HG03378 (cell line): ENCODE measurements around the gene MCU.
"Not testable (repeated sequence)": the region's sequence is repeated elsewhere in the genome, so short reads cannot be mapped to it uniquely, and the experiment has no call there.

Experiments
- ATAC-seq: cut with Tn5 transposase; IDR thresholded peaks from one replicate; pipeline ENCODE4 v1.9.1; 2021; ENCODE audit warnings: mild to moderate bottlenecking, moderate library complexity; ENCODE audit not compliant: unreplicated experiment

MCU gene

DNA sequence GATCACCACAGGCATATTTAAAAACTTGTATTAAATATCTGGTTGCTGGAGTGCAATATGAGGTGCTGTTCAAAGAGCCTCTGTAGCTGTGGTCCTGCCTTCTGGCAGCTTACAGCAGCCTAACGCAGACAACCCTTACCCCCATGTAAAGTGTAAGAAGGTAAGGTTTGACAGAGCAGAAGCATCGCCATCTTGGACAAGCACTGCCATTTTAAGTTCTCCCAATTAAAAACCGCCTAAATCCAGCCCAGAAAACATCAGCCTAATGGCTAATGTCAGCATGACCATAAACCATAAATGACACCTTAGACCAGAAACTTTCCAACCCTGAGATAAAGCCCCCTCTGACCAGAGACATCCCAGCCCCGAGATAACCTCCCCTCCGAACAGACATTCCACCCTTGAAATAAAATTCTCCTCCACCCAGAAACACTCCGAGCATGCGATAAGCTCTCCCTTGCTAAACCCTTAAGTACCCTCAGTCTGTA, 196.3 kb downstream of the MCU start:
- no peak for ATAC-seq

DNA sequence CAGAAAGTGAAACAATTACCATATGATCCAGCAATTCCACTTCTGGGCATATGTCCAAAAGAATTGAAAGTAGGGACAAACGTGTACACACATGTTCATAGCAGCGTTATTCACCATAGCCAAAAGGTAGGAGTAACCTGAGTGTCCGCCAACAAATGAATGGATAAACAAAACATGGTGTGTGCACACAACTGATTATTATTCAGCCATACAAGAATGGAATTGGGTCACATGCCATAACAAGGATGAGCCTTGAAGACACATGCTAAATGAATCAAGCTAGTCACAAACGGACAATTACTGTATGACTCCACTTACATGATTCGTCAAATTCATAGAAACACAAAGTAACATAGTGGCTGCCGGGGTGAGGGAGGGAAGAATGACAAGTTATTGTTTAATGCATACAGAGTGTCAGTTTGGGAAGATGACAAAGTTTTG, 197.5 kb downstream of the MCU start:
- ATAC-seq = no peak

DNA sequence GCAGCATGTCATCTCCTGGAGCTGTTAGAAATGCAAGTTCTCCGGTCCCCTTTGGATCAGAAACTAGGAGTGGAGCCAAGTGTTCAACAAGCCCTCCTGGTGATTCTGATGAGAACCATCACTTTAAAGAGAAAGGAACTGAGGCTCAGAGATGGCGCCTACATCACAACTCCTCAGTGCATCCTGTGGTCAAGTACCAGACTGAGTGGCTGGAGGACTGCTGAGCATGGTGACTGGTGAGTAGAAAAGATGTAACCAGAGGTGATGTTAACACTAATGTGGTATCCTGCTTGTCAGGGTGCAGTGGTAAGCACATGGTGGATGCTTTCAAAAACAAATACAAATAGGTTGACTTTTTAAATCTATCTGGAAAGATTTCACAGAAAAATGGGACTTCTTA, 198.1 kb downstream of the MCU start:
- no peak for ATAC-seq

DNA sequence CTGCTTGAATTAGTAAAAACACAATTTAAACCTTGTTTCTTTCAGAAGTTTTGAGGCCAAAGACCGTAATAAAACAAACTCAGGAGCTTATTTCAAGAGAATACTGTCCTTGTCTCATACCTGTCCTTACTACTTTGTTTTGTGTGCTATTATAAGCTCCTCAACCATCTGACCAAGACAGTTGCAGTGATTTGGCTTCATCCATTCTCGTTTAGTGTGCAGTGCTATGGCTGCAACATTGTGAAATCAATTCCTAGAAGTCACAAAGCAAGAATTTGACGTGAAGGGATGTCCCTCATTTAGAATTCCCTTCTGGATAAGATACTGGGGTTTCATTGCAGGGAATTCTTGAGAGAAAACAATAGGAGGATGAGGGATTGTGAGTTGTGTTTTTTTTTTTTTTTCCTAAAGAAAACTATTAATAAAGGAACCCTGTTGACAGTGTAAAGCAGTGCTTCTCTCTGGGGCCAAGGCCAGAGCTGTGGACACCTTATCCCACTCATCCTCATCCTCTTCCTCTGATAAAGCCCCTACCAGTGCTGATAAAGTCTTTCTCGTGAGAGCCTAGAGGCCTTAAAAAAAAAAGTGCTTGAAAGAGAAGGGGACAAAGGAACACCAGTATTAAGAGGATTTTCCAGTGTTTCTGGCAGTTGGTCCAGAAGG, 201.3 kb downstream of the MCU start, which contains the start of gene OIT3:
Gene OIT3 (plus strand): TSS at position 604 of the 663 bp plus-strand sequence. CDS start 60 bp downstream, outside the sequence.
- ATAC-seq = no peak

DNA sequence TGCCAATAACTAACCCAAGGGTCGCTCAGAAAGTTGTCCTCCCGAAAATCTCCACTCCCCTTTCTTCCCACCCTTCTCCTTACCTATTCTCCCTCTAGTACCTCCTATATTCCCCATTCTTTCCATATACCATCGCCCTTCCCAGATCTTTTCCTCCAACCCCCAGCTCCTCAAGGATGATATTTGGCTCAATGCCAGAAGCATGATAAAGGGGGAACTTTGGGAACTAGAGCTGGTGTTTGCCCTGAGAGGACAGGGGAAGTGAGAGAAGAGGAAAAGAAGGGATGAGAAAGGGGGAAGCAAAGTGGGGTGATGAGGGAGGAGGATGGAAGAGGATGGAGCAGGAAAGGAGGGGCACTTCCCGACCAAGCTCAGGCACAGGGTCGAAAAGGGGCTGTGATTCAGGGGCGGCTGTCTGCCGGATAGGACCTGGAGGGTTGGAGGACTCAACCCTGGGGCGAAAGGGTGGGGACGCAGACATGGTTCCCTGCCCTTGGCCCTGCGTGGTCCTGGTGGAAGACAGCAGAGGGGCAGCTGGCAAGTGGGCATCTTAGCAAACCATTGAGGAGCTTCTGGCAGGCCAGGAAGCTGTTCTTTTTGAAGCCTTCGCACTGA, 203.4 kb downstream of the MCU start:
- ATAC-seq = no peak

DNA sequence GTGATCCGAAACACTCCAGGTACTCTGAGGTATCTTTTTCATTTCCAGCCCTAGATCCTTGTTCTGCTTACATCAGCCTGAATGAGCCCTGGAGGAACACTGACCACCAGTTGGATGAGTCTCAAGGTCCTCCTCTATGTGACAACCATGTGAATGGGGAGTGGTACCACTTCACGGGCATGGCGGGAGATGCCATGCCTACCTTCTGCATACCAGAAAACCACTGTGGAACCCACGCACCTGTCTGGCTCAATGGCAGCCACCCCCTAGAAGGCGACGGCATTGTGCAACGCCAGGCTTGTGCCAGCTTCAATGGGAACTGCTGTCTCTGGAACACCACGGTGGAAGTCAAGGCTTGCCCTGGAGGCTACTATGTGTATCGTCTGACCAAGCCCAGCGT, 206.7 kb downstream of the MCU start:
- no peak for ATAC-seq

DNA sequence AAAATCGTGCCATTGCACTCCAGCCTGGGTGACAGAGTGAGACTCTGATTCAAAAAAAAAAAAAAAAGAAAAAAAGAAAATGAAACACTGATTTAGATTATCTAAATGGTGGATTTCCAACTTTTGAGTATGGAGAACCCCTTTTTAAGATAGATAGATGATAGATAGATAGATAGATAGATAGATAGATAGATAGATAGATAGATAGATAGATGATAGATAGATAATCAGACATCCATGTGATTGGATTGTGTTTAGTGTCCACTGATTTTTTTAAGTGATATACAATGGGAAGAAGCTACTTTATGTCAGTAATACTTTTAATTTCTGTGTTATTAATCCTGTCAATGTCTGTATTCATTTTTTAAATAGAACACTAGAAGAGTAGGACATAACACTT, 207.6 kb downstream of the MCU start:
- no peak for ATAC-seq

DNA sequence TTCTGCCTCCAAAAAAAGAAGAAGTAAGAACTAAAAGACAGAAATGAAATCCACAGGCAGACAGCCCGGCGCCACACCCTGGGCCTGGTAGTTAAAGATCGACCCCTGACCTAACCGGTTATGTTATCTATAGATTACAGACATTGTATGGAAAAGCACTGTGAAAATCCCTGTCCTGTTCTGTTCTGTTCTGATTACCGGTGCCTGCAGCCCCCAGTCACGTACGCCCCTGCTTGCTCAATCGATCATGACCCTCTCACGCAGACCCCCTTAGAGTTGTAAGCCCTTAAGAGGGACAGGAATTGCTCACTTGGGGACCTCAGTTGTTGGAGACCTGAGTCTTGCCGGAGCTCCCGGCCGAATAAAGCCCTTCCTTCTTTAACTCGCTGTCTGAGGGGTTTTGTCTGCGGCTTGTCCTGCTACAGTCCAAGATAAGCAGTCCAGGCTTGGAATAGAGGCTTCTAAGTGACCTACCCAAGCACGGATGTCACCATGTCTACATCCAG, 212.1 kb downstream of the MCU start:
- ATAC-seq = not testable (repeated sequence)

DNA sequence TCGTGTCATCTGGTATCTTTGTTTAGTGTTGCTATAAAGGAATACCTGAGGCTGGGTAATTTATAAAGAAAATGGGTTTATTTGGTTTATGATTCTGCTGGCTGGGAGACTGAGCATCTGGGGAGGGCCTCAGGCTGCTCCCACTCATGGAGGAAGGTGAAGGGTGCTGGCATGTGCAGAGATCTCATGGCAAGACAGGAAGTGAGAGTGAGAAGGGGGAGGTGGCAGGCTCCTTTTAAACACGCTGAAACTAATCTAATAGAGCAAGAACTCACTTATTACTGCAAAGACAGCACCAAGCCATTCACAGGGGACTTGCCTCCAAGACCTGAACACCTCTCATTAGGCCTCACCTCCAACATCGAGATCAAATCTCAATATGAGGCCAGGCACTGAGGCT, 212.9 kb downstream of the MCU start:
- no peak for ATAC-seq

DNA sequence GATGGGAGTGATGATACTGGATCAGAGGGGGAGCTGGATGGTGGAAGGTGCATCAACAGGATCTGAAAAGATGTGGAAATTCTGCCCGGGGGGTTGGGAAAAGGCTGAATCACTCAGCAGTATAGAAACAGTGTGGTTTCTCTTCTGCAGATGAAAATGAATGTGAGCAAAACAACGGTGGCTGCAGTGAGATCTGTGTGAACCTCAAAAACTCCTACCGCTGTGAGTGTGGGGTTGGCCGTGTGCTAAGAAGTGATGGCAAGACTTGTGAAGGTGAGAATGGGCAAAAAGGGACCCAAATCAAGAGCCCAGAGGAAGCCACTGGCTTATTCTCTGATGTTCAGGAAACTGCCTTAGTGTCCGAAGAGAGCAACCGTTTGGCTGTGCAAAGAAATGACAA, 214.5 kb downstream of the MCU start:
- ATAC-seq = no peak

DNA sequence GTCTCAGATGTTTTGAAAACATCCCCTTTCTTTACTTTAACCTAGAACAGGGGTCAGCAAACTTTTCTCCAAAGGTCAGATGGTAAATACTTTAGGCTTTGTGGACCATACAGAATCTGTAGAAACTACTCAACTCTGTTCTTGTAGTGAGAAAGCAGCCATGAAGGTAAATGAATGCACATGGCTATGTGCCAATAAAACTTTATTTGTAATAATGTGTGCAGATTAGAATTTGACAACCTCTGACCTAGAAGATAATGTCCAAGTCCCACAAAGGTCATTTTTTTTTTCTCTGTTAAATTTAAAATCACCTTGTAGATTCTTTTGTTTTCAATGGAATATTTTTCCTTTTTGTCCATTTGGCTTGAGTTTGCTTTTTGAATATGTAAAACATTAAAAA, 218.8 kb downstream of the MCU start:
- ATAC-seq = no peak

DNA sequence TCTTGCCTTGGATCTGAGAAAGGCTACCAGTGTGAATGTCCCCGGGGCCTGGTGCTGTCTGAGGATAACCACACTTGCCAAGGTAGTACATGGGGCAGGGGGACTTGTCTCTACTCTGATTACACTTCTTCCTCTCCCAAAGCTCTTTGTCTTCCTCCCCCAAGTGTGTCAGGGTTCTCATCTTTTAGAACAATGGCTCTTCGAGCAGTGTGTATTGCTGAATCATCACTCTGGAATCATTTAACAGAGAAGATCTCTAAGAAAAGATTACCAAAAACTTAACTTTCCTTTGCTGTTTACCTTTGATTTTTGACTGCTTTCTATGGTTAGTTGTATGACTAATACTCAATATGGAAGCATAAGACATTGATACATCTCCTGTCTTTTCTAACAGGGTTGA, 219.8 kb downstream of the MCU start:
- ATAC-seq = no peak

DNA sequence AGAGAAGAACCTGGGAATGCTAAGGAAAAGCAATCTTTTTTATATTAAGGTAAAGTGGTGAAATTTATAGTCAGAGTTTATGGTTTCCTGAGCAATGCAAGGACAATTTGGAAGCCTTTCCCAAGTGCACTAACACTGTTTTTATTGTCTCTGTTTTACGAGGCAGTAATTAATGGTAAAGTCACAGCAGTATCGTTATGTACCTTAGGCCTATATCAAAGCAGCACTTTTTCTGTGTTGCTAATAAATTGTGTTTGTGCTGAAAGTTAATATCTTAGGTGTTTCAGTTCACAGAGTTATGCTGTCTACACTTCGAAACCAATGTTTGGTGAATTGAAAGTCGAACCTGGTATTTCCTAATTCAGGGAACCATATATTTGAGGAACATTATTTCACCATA, 220.8 kb downstream of the MCU start:
- ATAC-seq = no peak

DNA sequence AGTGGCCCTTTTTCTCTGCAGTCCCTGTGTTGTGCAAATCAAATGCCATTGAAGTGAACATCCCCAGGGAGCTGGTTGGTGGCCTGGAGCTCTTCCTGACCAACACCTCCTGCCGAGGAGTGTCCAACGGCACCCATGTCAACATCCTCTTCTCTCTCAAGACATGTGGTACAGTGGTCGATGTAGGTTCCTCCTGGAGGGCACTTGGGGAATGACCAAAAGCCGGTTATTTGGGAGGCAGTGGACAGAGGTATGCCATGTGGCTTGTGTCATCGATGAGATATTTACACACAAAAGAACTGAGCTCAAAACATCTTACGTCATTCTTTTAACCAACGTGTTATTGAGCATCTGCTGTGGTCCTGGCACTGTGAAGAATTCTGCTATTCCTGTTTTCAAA, 221.3 kb downstream of the MCU start:
- no peak for ATAC-seq

DNA sequence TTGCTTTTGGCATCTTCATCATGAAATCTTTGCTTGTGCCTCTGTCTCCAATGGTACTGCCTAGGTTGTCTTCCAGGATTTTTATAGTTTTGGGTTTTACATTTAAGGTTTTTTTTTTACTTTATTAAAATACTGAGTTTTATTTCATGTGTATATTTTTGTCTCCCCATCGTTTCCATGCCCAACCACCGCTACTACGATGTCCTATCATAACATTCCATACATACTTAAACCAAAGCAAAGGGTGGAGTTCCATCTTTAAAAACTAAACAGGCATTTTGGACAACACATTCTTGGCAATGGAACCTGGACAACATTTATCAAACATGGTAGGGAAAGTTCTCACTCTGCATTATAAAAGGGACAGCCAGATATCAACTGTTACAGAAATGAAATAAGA, 225.3 kb downstream of the MCU start:
- ATAC-seq = not testable (repeated sequence)

DNA sequence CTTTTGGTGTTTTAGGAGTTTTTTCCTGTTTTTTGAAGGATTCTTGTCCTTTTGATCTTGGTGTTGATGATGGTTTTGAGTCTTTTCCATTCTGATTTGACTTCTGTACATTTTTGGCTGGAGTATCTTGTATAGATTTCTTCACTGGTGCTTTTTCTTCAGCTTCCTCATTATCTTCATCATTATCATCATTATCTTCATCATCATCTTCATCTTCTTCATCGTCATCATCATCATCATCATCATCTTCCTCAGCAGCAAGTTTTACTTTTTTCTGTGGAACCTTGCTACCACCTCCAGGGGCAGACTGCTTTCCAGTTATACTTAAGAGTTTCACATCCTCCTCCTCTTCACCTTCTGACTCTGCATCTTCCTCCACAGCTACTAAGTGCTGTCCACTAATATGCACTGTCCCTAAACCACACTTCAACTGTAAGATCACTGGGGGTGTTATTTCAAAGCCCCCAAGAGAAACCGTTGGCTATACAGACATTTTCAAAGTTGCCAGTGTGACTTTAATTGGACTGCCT, 225.9 kb downstream of the MCU start:
- not testable (repeated sequence) for ATAC-seq

DNA sequence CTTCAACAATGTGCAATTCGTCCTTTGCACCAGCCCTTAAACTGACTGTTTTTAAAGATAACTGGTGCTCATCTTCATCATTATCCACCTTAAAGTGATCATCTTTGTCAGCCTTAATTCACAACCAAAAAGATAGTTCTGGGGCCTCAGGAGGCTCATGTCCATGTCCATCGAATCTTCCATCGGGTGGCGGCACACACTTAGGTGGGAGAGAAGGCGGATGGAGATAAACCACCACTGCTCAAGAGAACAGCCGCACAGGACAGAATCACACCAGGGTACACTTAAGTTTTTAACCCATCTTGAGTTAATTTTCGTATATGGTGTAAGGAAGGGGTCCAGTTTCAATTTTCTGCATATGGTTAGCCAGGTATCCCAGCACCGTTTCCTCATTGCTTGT, 226.4 kb downstream of the MCU start:
- no peak for ATAC-seq

DNA sequence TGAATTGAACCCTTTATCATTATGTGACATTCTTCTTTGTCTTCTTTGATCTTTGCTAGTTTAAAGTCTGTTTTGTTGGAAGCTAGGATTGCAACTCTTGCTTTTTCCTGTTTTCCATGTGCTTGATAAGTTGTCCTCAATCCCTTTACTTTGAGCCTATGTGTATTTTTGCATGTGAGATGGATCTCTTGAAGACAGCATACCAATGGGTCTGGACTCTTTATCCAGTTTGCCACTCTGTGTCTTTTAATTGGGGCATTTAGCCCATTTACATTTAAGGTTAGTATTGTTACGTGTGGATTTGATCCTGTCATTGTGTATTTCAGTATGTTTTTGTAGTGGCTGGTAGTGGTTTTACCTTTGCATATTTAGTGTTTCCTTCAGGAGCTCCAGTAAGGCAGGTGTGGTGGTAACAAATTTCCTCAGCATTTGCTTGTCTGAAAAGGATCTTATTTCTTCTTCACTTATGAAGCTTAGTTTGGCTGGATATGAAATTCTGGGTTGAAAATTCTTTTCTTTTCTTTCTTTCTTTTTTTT, 229.3 kb downstream of the MCU start:
- ATAC-seq = not testable (repeated sequence)

DNA sequence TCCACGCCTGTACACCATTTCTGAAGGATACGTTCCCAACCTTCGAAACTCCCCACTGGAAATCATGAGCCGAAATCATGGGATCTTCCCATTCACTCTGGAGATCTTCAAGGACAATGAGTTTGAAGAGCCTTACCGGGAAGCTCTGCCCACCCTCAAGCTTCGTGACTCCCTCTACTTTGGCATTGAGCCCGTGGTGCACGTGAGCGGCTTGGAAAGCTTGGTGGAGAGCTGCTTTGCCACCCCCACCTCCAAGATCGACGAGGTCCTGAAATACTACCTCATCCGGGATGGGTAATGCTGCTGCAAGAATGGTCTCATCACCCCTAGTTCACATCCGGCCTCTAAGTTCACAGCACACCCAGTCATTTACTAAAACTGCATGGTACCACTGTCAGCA, 232.4 kb downstream of the MCU start:
- no peak for ATAC-seq

DNA sequence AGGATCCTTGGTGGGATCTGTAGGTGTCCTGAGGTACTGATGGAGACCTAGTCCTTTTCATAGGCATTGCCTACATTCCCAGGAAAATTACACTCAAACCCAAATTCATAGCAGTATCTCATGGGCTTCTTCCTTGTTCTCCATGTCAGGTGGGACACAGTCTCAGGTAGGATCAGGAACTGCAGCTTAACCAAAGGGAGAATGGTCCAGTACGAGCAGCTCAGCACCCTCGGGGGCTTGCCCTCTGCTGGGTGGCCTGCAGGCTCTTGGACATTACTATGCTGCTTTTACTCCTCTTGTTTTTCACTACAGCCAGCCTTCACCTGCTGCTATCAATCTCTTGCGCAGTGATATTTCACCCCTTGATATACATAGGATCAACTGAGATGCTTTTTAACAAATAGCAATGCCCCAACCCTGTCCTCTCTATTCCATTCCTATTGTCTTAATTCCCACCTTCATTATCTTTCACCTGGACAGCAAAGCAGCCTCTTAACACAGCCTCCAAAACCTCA, 234.1 kb downstream of the MCU start:
- ATAC-seq = no peak

DNA sequence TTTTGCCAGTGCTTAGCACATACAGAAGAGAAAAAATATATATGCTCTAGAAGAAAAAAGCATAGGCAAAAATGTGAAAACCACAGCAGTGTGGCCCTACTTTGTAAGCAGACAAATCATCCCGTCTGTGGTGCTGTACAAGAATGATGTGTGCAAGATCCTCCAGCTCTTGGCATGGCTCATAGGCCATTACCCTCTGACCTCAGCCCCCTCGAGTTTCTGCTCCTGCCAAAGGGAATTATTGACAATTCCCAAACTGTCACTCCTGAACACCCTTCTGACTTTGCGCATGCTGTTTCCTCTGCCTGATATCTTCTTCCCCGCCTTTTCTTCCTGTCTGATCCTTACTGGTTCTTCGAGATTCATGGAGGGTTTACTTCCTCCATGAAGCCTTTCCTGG, 235.5 kb downstream of the MCU start:
- no peak for ATAC-seq

DNA sequence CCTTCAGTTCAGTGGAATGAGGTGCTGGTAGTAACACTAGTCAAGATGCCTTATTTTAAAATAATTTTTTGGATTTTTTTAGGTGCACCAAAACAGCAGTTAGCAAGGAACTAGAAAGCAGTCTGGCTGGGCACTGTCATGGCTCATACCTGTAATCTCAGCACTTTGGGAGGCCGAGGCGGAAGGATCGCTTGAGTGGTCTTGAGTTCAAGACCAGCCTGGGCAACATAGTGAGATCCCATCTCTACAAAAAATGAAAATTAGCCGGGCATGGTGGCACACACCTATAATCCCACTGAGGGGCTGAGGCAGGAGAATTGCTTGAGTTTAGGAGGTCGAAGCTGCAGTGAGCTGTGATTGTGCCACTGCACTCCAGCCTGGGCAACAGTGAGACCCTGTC, 236.9 kb downstream of the MCU start:
- no peak for ATAC-seq
